Sigmoid colon (tissue), 7 donors: ENCODE data around the gene PRDM16. TPM values are rescaled to one million over a fixed set of nuclear protein-coding genes. Genes with fewer than 3 reads are reported as not detected.

Experiments
- DNase-seq: peaks from one replicate; pipeline ENCODE4 v3.0.0-alpha.2; 2019
- H3K27ac ChIP-seq, 4 donors: fragments of 200-600 bp; sonication (generic); one replicate each; pipeline ENCODE4 v1.5.1; 2016 to 2019; ENCODE audit warnings: mild to moderate bottlenecking in 1 of 4
- H3K27me3 ChIP-seq, 3 donors: fragments of 200-600 bp; sonication (generic); one replicate each; pipeline ENCODE4 v1.5.1; 2019; ENCODE audit warnings: mild to moderate bottlenecking in 1 of 3
- H3K36me3 ChIP-seq, 4 donors: fragments of 200-600 bp; sonication (generic); one replicate each; pipeline ENCODE4 v1.5.1; 2016 to 2019
- H3K4me1 ChIP-seq, 4 donors: fragments of 200-600 bp; sonication (generic); one replicate each; pipeline ENCODE4 v1.5.1; 2017 to 2019
- H3K4me3 ChIP-seq, 4 donors: fragments of 200-600 bp; sonication (generic); one replicate each; pipeline ENCODE4 v1.5.1; 2017 to 2019; ENCODE audit warnings: mild to moderate bottlenecking in 2 of 4, moderate library complexity in 1 of 4
- H3K9me3 ChIP-seq, 4 donors: fragments of 200-600 bp in 3 of 4; sonication (generic) in 3 of 4; one replicate each; pipeline versions ENCODE4 v1.5.1 to v1.6.1; 2013 to 2019
- CTCF ChIP-seq, 4 experiments: fragments of 450-650 bp in 3 of 4; fragments of 200-600 bp in 1 of 4; IDR thresholded peaks; one replicate each; pipeline ENCODE4 v1.5.1; 2016 to 2019; ENCODE audit warnings: antibody characterized with exemption in 4 of 4, mild to moderate bottlenecking in 3 of 4, moderate library complexity in 2 of 4
- EP300 ChIP-seq, 4 donors: sonication (generic); formaldehyde crosslinking; IDR thresholded peaks; one replicate each; pipeline ENCODE4 v1.6.1; 2017; ENCODE audit warnings: antibody characterized with exemption in 4 of 4
- POLR2A ChIP-seq, 2 donors: fragments of 450-650 bp; IDR thresholded peaks; one replicate each; pipeline ENCODE4 v1.6.1; 2016; ENCODE audit warnings: antibody characterized with exemption in 2 of 2, mild to moderate bottlenecking in 2 of 2, moderate library complexity in 2 of 2
- POLR2AphosphoS5 ChIP-seq, 4 donors: sonication (generic); formaldehyde crosslinking; IDR thresholded peaks; one replicate each; pipeline ENCODE4 v1.6.1; 2017; ENCODE audit warnings: antibody characterized with exemption in 4 of 4
- WGBS, 2 donors: extraction: QIAGEN DNeasy Blood & Tissue Kit; methylation state at CpG; one replicate each; pipeline ENCODE4 v1.1.7; 2013; 5-methylcytosine and 5-hydroxymethylcytosine counted together
- intact Hi-C: fragments of 100-400 bp; cut with DNase I; formaldehyde crosslinking; loops from one replicate; pipeline ENCODE4 v1.15.1; 2023
- polyA plus RNA-seq, 3 donors: library from polyadenylated mRNA; stranded (reverse); fragments of 200-250 nt; gene quantifications; one replicate each; pipeline ENCODE4 v1.2.3, GENCODE V29; 2013
- total RNA-seq, 4 donors: library from RNA; depleted of rRNA; stranded (reverse); fragments of >200 nt; gene quantifications; one replicate each; pipeline ENCODE4 v1.1.0, GENCODE V29; 2016
- donor health status: healthy with polysubstance abuse.
- donor health status: Bipolar disorder and iron deficiency.
- donor health status: healthy.

PRDM16 gene
- total and polyA plus RNA-seq, 7 donors: under 0.01 to 1.7 (median 0.49) TPM

GRCh38 chr1:3423245-3423829 lies 354.3 kb downstream of the PRDM16 start:
- DNase-seq: no peak
- intact Hi-C loops: loop anchor here (5.0 kb wide), 2 partner anchors 601 to 1011 kb away; partner anchors contain the start of gene PEX10
- Histone ChIP-seq H3K27ac (peak overlapping the region in 2 of 4 donors; percentile 34 to 49), H3K4me1 (peaks cover 0 to 5% (median 2%) of the 10 kb centered on the region in 4 donors), H3K9me3 (no peaks in the 10 kb centered on the region), H3K27me3 (peaks cover 3 to 61% (median 33%) of the 10 kb centered on the region in 3 donors), H3K36me3 (no peaks in the 10 kb centered on the region), H3K4me3 (no peak overlapping the region)
- 13 to 53% methylated on average over 23 of the region's 23 CpGs for WGBS, 2 donors
- TF ChIP-seq POLR2A (IDR thresholded peaks at IDR 0.05) (peak in 1 of 2 donors; percentile 17), EP300 (IDR thresholded peaks at IDR 0.05) (no peak)

GRCh38 chr1:3423896-3424611 lies 355.1 kb downstream of the PRDM16 start:
- no peak for TF ChIP-seq EP300 (IDR thresholded peaks at IDR 0.05)
- no peak for TF ChIP-seq POLR2A (IDR thresholded peaks at IDR 0.05)
- H3K27ac ChIP-seq: no peak overlapping the region
- H3K4me3 ChIP-seq: no peak overlapping the region
- peaks cover 0 to 5% (median 2%) of the 10 kb centered on the region in 4 donors for H3K4me1 ChIP-seq
- no peaks in the 10 kb centered on the region for H3K36me3 ChIP-seq
- peaks cover 3 to 54% (median 26%) of the 10 kb centered on the region in 3 donors for H3K27me3 ChIP-seq
- intact Hi-C loops: loop anchor here (1.0 to 5.0 kb wide), 3 partner anchors 412 to 1012 kb away; partner anchors contain the start of gene PEX10
- DNase-seq: no peak
- H3K9me3 ChIP-seq: no peaks in the 10 kb centered on the region
- 71 to 76% methylated on average over 28 of the region's 28 CpGs for WGBS, 2 donors

- no peak for TF ChIP-seq CTCF (IDR thresholded peaks at IDR 0.05)
- Histone ChIP-seq H3K27ac (no peak overlapping the region), H3K27me3 (peaks cover 3 to 42% (median 14%) of the 10 kb centered on the region in 3 donors), H3K4me1 (peaks cover 0 to 5% (median 2%) of the 10 kb centered on the region in 4 donors), H3K4me3 (no peak overlapping the region), H3K9me3 (no peaks in the 10 kb centered on the region), H3K36me3 (no peaks in the 10 kb centered on the region)
- DNase-seq: no peak
- 94% methylated on average over 44 of the region's 44 CpGs for whole genome bisulfite sequencing, 2 donors
- intact Hi-C loops: no loop called here
Measured at GRCh38 chr1:3425486-3426215, 356.6 kb downstream of the PRDM16 start.

- Histone ChIP-seq H3K36me3 (no peaks in the 10 kb centered on the region), H3K27ac (no peak overlapping the region), H3K4me3 (no peak overlapping the region), H3K27me3 (peaks cover 3 to 43% (median 13%) of the 10 kb centered on the region in 3 donors), H3K9me3 (no peaks in the 10 kb centered on the region), H3K4me1 (peaks cover 0 to 5% (median 2%) of the 10 kb centered on the region in 4 donors)
- no peak for DNase-seq
- intact Hi-C loops: no loop called here
- WGBS, 2 donors: 92 to 95% methylated on average over 20 of the region's 20 CpGs
- TF ChIP-seq POLR2A (IDR thresholded peaks at IDR 0.05) (no peak), EP300 (IDR thresholded peaks at IDR 0.05) (no peak), POLR2AphosphoS5 (IDR thresholded peaks at IDR 0.05) (no peak), CTCF (IDR thresholded peaks at IDR 0.05) (no peak)
Measured at GRCh38 chr1:3426956-3427535, 358.0 kb downstream of the PRDM16 start.

DNA sequence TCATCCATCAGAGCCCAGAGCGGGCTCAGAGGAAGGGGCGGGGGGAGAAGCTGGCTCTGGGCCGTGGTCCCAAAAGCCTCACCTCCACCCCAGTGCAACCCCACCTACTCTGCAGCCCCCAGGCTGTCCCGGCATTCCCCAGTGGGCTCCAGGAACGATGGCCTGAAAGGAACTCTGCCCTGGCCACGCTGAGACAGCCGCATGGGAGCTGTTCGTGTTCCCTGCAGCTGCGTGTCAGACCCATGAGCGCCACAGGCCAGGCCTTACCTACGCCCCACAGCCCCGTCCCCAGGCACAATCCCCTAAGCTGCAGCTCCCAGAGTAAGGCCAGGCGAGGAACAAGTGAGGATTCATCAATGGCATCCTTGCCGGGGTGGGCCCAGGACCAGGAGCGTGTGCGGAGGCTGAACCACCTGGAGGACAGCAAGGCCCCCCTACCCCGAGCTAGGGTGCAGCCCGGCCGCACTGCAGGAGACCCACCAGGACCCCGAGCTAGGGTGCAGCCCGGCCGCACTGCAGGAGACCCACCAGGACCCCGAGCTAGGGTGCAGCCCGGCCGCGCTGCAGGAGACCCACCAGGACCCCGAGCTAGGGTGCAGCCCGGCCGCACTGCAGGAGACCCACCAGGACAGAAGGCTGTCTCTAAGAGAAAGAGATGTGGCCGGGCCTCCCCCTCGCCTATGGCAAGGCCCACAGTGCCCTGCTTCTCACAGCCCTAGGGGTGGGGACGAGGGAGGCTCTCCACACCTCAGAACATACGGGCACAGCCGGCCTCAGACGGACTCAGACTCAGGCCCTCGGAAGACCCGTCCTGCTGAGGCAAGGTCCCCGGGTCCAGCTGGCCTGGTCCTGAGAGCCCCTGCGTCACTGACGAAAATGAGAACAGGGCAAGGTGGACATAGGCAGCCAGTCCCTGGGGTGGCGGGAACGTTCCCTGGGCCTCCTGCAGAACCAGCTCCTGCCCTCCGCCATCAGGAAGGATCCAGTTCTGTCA lies 359.0 kb downstream of the PRDM16 start:
- no peak for TF ChIP-seq POLR2A (IDR thresholded peaks at IDR 0.05)
- no peak for TF ChIP-seq EP300 (IDR thresholded peaks at IDR 0.05)
- TF ChIP-seq POLR2AphosphoS5 (IDR thresholded peaks at IDR 0.05): no peak
- TF ChIP-seq CTCF (IDR thresholded peaks at IDR 0.05): no peak
- Histone ChIP-seq H3K4me3 (no peak overlapping the region), H3K36me3 (no peaks in the 10 kb centered on the region), H3K4me1 (peaks cover 0 to 5% (median under 1%) of the 10 kb centered on the region in 4 donors), H3K27me3 (peaks cover 0 to 53% (median 13%) of the 10 kb centered on the region in 3 donors), H3K9me3 (no peaks in the 10 kb centered on the region), H3K27ac (no peak overlapping the region)
- intact Hi-C loops: no loop called here
- no peak for DNase-seq
- 92 to 93% methylated on average over 43 of the region's 43 CpGs for WGBS, 2 donors
